GM21619 (cell line): ENCODE results near the gene MAGEA6.
A peak's percentile ranks its signal among the peaks of the same experiment; 100 is the strongest.
"Not testable (repeated sequence)": the region's sequence is repeated elsewhere in the genome, so short reads cannot be mapped to it uniquely, and the experiment has no call there.

Experiments used
- ATAC-seq: cut with Tn5 transposase; IDR thresholded peaks from one replicate; pipeline ENCODE4 v1.9.1; 2021; ENCODE audit not compliant: unreplicated experiment

The MAGEA6 gene

GRCh38 chrX:152769549-152770289 is at the start of gene MAGEA6:
MAGEA6 (minus strand) TSS chrX:152769689; CDS start chrX:152767650, 2,039 bp downstream.
- ATAC-seq = not testable (repeated sequence)

GRCh38 chrX:152819266-152819665 is 49.8 kb upstream of the MAGEA6 start:
- no peak for ATAC-seq

- ATAC-seq = no peak
These were observed 48.9 kb upstream of the MAGEA6 start for GRCh38 chrX:152818356-152818755.

DNA sequence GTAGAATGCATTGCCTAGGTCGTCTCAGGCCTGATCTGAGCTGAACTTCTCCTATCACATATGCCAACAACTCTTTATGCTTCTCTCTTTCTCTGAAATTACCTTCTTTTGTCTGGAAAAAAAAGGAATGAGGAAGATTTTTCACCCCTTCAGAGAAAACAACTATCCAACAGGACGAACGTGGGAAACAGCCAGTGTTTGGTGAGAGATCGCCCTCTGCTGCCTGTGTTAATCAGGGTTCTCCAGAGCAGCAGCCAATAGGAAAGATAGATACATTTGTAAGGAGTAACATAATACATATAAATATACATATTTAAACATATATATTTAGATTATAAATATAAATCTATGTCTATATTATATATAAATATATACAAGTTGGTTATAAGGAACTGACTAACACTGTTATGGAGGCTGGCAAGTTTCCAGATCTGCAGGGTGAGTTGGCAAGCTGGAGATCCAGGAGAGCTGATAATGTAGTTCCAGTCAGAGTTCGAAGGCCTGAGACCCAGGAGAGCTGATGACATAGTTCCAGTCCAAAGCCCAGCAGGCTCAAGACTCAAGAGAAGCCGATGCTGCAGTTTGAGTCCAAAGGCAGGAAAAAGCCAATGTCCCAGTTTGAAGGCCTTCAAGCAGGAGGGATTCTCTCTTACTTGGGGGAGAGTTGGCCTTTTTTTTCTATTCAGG is 47.7 kb upstream of the MAGEA6 start:
- ATAC-seq = no peak

- no peak for ATAC-seq
These were observed 44.6 kb upstream of the MAGEA6 start for GRCh38 chrX:152814048-152814447.

DNA sequence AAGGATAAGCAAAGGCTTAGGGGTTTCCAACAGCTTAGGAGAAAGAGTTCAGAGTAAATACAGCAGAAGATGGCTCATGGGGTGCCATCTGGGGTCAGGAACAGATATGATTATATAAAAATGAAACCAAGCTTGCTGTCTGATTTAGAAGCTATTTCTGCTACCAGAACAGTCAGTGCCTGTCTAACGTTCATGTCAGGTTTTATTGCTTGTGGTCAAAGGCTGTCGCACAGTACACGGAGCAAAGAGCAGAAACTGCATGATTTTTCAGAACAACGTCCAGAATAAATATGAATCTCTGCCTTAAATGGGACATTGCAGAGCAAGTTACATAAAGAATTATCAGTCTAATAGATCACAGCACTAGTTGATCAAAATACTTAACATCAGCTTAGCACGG is 43.7 kb upstream of the MAGEA6 start:
- ATAC-seq = no peak

DNA sequence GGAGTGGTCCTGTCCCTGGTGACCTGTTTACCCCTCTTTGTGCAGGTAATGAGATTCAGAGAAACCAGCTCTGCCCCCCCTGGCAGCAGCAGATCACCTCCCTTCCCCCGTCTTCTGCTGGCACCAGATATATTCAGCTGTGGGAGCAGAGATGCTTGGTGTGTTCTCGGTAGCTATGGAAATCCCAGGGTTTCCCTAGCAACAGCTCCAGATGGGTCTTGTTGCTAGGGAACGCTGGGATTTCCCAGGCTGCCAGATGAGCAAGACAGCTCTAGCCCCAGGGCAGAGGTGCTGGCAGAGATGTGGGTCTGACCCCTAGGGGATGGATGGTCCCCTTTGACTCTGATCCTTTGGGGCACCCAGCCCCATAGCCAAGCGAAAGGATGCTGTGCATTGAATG is 40.9 kb upstream of the MAGEA6 start:
- ATAC-seq = no peak

DNA sequence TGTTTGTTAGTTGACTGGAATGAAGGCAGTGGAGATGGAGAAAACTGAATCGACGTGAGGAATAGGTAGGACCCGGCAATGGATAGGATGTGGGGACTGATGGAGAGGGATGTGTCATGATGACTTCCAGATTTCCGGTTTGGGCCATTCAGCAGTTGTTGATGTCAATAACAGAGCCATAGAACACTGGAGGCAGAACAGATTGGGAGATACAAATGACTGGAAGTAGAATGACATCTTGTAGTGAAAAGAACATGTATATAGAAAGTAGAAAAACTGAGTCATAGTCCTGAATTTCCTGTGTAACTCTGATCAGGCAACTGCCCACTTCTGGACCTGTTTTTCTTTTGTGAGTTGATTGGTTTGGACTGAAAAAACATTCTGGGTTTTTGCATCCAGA is 36.5 kb upstream of the MAGEA6 start:
- no peak for ATAC-seq

GRCh38 chrX:152798945-152799344 is 29.5 kb upstream of the MAGEA6 start:
- ATAC-seq = no peak

- peak; percentile 74 for ATAC-seq
These were observed 17.6 kb upstream of the MAGEA6 start for GRCh38 chrX:152787062-152787461.

DNA sequence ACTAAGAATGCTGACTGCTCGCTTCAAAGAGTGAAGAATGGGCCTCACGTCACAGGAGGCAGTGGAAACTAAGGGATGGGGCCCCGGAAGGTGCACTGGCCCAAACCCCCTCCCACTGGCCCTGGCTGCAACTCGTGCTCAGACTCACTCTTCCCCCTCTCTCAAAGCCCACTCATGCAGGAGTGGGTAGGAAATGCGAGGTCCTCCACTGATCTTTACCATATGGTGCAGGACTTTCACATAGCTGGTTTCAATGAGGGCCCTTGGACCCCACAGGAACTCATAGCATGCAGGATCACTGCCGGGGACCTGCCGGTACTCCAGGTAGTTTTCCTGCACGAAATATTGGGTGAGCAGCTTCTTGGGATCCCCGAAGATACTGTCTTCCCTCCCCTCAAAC is 2.9 kb downstream of the MAGEA6 start:
- ATAC-seq = not testable (repeated sequence)

- ATAC-seq = not testable (repeated sequence)
These were observed 7.9 kb downstream of the MAGEA6 start for GRCh38 chrX:152761582-152761981.

DNA sequence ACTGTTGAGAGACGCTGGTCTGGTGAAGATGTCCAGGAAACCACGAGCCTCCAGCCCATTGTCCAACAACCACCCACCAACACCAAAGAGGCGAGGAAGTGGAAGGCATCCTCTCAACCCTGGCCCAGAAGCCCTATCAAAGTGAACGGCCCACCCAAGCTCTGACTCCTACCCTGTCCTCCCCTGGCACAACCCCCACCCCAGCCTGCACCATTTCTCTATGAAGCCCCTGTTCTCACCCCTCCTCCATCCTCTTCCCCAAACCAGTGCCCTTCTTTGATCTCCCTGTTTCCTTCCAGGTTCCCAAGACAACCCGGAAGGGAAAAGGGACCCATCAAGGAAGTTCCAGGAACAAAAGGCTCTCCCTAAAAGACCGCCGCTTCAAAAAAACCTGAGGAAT is 9.9 kb downstream of the MAGEA6 start:
- ATAC-seq = not testable (repeated sequence)

GRCh38 chrX:152758918-152759317 is 10.6 kb downstream of the MAGEA6 start, which contains the start of gene CSAG3:
CSAG3 (plus strand) TSS chrX:152759218.
- ATAC-seq = not testable (repeated sequence)

DNA sequence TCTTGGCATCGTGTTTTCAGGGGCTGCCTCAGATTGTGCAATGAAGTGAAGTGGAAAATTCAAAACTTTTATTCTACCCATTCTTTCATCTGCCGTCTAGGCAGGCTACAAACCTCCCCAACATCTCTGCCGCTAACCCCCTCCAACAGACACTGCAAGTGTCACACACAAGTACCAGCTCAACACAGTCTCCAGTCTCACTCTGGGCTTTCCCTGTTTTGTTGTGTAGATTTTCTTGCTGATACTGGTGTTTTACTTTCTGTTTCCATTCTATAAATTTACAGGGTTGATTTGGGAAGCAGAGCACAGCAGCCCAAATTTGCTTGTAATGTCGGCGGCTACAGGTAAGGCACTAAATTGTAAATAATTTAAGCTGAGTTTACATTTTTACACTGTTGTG is 14.6 kb downstream of the MAGEA6 start:
- not testable (repeated sequence) for ATAC-seq

DNA sequence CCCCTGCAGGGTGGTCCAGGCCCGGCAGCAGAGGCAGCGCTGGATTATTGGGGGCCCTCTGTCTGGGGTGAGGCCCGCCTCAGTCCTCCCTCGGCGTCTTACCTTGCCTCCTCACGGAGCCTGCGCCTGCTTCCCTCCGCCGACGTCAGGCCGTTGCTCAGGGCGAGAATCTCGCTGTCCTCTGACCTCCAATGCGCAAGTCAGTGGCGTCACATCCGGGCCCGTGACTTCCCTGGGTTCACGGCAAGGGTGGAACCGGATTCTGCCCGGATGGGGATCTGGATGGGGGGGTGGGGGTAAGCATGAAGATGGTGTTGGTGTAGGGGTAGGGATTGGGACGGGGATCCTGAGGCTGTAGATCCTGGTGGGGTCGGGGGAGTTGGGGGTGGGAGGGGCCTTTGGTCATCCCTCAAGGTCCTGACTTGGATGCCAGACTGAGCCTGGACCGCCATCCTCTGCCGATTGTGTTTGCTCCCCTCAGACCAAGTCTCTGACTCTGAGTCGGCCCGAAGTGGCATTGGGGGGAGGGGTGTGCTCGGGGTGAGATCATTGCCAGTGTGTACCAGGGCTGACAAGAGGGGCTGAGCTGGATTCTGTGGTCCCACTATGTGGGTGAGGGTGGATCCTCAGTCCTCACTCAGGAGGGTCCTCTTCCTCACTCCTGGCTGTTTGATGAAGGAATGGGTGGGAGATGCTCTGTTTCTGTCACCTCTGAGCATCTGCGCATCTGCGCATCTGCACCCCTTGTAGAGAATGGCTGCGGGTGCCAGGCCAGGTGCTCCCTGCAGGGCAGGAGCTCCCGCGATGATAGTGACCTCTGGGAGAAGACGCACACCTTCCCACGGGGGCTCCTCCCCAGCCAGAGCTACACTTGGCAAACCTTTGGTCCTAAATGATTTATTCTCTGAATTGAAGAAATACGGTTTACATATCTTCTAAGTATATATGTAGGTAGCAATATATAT is 15.5 kb downstream of the MAGEA6 start, which contains the start of gene MAGEA2:
Gene MAGEA2, minus strand, starts transcription at position 157 of the 965 bp plus-strand sequence. CDS start 2,479 bp downstream, outside the sequence.
- ATAC-seq = not testable (repeated sequence)

- ATAC-seq = no peak
These were observed 30.9 kb downstream of the MAGEA6 start for GRCh38 chrX:152738560-152738959.

DNA sequence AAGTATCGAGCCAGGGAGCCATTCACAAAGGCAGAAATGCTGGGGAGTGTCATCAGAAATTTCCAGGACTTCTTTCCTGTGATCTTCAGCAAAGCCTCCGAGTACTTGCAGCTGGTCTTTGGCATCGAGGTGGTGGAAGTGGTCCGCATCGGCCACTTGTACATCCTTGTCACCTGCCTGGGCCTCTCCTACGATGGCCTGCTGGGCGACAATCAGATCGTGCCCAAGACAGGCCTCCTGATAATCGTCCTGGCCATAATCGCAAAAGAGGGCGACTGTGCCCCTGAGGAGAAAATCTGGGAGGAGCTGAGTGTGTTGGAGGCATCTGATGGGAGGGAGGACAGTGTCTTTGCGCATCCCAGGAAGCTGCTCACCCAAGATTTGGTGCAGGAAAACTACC is 33.0 kb downstream of the MAGEA6 start:
- ATAC-seq = not testable (repeated sequence)

DNA sequence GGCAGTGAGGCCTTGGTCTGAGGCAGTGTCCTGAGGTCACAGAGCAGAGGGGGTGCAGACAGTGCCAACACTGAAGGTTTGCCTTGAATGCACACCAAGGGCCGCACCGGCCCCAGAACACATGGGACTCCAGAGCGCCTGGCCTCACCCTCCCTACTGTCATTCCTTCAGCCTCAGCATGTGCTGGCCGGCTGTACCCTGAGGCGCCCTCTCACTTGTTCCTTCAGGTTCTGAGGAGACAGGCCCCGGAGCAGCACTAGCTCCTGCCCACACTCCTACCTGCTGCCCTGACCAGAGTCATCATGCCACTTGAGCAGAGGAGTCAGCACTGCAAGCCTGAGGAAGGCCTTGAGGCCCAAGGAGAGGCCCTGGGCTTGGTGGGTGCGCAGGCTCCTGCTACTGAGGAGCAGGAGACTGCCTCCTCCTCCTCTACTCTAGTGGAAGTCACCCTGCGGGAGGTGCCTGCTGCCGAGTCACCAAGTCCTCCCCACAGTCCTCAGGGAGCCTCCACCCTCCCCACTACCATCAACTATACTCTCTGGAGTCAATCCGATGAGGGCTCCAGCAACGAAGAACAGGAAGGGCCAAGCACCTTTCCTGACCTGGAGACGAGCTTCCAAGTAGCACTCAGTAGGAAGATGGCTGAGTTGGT is 33.5 kb downstream of the MAGEA6 start:
- no peak for ATAC-seq

DNA sequence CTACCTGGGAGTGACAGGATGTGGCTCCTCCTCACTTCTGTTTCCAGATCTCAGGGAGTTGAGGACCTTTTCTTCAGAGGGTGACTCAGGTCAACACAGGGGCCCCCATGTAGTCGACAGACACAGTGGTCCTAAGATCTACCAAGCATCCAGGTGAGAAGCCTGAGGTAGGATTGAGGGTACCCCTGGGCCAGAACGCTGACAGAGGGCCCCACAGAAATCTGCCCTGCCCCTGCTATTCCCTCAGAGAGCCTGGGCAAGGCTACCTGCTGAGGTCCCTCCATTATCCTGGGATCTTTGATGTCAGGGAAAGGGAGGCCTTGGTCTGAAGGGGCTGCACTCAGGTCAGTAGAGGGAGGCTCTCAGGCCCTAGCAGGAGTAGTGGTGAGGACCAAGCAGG is 34.4 kb downstream of the MAGEA6 start:
- no peak for ATAC-seq
